Measurements from ENCODE around the gene CYP39A1. TPM values are rescaled to one million over a fixed set of nuclear protein-coding genes. Genes with fewer than 3 reads are reported as not detected.
A peak's percentile ranks its signal among the peaks of the same experiment; 100 is the strongest.

Gene CYP39A1
- total RNA-seq, 6 donors from 2014 or later: 2.6 to 10.3 (median 5.0) TPM

- H3K27ac ChIP-seq: no peak overlapping the region
- ATAC-seq (ENCODE audit: low FRiP score in 2 of 2) (no peak), DNase-seq (no peak)
- H3K4me3 ChIP-seq: no peak overlapping the region
- 81 to 84% methylated on average over 7 of the region's 7 CpGs for WGBS, 2 donors
- no peaks in the 10 kb centered on the region for H3K9me3 ChIP-seq
- peaks cover 0 to 4% (median 0%) of the 10 kb centered on the region in 4 donors for H3K4me1 ChIP-seq
- no peaks in the 10 kb centered on the region for H3K27me3 ChIP-seq
- H3K36me3 ChIP-seq: no peaks in the 10 kb centered on the region
- no peak for TF ChIP-seq EP300 (IDR thresholded peaks at IDR 0.05)
Measured at GRCh38 chr6:46505693-46506512, 146.7 kb downstream of the CYP39A1 start.

GRCh38 chr6:46504242-46504641 is 148.4 kb downstream of the CYP39A1 start:
- Histone ChIP-seq H3K4me1 (peaks cover 0 to 4% (median 0%) of the 10 kb centered on the region in 4 donors), H3K27me3 (no peaks in the 10 kb centered on the region), H3K36me3 (no peaks in the 10 kb centered on the region), H3K4me3 (no peak overlapping the region), H3K27ac (no peak overlapping the region), H3K9me3 (no peaks in the 10 kb centered on the region)
- no peak for TF ChIP-seq EP300 (IDR thresholded peaks at IDR 0.05)
- no peak for TF ChIP-seq POLR2A (IDR thresholded peaks at IDR 0.05)
- TF ChIP-seq, protein P1, sequence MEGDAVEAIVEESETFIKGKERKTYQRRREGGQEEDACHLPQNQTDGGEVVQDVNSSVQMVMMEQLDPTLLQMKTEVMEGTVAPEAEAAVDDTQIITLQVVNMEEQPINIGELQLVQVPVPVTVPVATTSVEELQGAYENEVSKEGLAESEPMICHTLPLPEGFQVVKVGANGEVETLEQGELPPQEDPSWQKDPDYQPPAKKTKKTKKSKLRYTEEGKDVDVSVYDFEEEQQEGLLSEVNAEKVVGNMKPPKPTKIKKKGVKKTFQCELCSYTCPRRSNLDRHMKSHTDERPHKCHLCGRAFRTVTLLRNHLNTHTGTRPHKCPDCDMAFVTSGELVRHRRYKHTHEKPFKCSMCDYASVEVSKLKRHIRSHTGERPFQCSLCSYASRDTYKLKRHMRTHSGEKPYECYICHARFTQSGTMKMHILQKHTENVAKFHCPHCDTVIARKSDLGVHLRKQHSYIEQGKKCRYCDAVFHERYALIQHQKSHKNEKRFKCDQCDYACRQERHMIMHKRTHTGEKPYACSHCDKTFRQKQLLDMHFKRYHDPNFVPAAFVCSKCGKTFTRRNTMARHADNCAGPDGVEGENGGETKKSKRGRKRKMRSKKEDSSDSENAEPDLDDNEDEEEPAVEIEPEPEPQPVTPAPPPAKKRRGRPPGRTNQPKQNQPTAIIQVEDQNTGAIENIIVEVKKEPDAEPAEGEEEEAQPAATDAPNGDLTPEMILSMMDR (IDR thresholded peaks at IDR 0.05): no peak
- TF ChIP-seq POLR2AphosphoS5 (IDR thresholded peaks at IDR 0.05): no peak
- no peak for ATAC-seq (ENCODE audit: low FRiP score in 2 of 2)
- DNase-seq: no peak

GRCh38 chr6:46502486-46503119 is 150.0 kb downstream of the CYP39A1 start:
- Histone ChIP-seq H3K4me1 (peaks cover 0 to under 1% (median 0%) of the 10 kb centered on the region in 4 donors), H3K27ac (peak overlapping the region in 3 of 4 donors; percentile 3 to 14 (median 10)), H3K27me3 (no peaks in the 10 kb centered on the region), H3K9me3 (no peaks in the 10 kb centered on the region), H3K4me3 (no peak overlapping the region), H3K36me3 (no peaks in the 10 kb centered on the region)
- WGBS, 2 donors: 69 to 82% methylated on average over 2 of the region's 2 CpGs
- ATAC-seq (ENCODE audit: low FRiP score in 2 of 2): no peak
- no peak for DNase-seq
- no peak for TF ChIP-seq POLR2AphosphoS5 (IDR thresholded peaks at IDR 0.05)
- TF ChIP-seq POLR2A (IDR thresholded peaks at IDR 0.05): no peak
- TF ChIP-seq, protein P1 (IDR thresholded peaks at IDR 0.05): no peak
- TF ChIP-seq EP300 (IDR thresholded peaks at IDR 0.05): no peak

- ATAC-seq (ENCODE audit: low FRiP score in 2 of 2) (no peak), DNase-seq (no peak)
- Histone ChIP-seq H3K36me3 (no peaks in the 10 kb centered on the region), H3K9me3 (no peaks in the 10 kb centered on the region), H3K4me1 (no peaks in the 10 kb centered on the region), H3K27ac (peak overlapping the region in 1 of 4 donors; percentile 14), H3K27me3 (no peaks in the 10 kb centered on the region), H3K4me3 (no peak overlapping the region)
- TF ChIP-seq POLR2AphosphoS5 (IDR thresholded peaks at IDR 0.05) (no peak), EP300 (IDR thresholded peaks at IDR 0.05) (no peak), POLR2A (IDR thresholded peaks at IDR 0.05) (no peak)
- TF ChIP-seq, protein P1 (IDR thresholded peaks at IDR 0.05): no peak
- 82 to 83% methylated on average over 8 of the region's 8 CpGs for WGBS, 2 donors
Measured at GRCh38 chr6:46501136-46502089, 151.2 kb downstream of the CYP39A1 start.

DNA sequence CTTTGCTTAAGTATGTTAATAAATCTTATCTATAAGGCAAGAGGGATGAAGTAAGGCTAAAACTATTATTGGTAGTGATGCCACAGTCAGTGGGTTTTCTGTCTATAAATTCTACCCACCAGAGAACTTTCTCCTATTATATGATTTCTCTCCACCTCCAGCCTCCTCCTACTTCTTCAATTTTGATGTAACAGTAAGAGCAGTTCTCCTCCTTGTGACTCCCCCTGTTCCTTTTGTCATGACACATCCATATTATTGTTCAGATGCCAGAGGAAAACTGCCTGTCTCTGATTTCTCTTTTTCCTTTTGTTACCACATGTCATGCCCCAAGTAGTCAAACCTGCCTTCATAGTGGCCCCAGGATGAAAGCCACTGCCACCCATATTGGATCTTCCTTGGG is 152.2 kb downstream of the CYP39A1 start:
- TF ChIP-seq POLR2AphosphoS5 (IDR thresholded peaks at IDR 0.05): no peak
- no peak for TF ChIP-seq EP300 (IDR thresholded peaks at IDR 0.05)
- TF ChIP-seq POLR2A (IDR thresholded peaks at IDR 0.05): no peak
- TF ChIP-seq, protein P1 (IDR thresholded peaks at IDR 0.05): no peak
- DNase-seq (no peak), ATAC-seq (ENCODE audit: low FRiP score in 2 of 2) (no peak)
- Histone ChIP-seq H3K36me3 (no peaks in the 10 kb centered on the region), H3K4me3 (no peak overlapping the region), H3K27me3 (no peaks in the 10 kb centered on the region), H3K9me3 (no peaks in the 10 kb centered on the region), H3K27ac (no peak overlapping the region), H3K4me1 (no peaks in the 10 kb centered on the region)
